Measurements from ENCODE around the gene EPB41. TPM values are rescaled to one million over a fixed set of nuclear protein-coding genes. Genes with fewer than 3 reads are reported as not detected.

EPB41 gene
- total and polyA plus RNA-seq, 2 experiments from 2014 or later, result 26.8 to 112 TPM

- no peaks in the 10 kb centered on the region for H3F3A ChIP-seq (replicated peaks; ENCODE audit: low read depth)
- TF ChIP-seq ETS1 (IDR thresholded peaks at IDR 0.05) (no peak), ZNF114 (CRISPR knock-in tag; IDR thresholded peaks at IDR 0.05) (no peak), EZH2phosphoT487 (IDR thresholded peaks at IDR 0.05; ENCODE audit: unreplicated experiment) (no peak), REST (IDR thresholded peaks at IDR 0.05; ENCODE audit: unreplicated experiment) (no peak)
- no peaks in the 10 kb centered on the region for H3K9me2 ChIP-seq (ENCODE audit: insufficient read depth)
- DNase-seq (ENCODE audit: low spot score) (no peak), ATAC-seq (no peak)
- H2AFZ ChIP-seq, result no peak overlapping the region
- no peak overlapping the region for H3K27ac ChIP-seq (ENCODE audit: low read depth)
- no peak overlapping the region for H3K4me2 ChIP-seq
- H3K36me3 ChIP-seq (ENCODE audit: insufficient read depth), result no peaks in the 10 kb centered on the region
- Mint-ChIP-seq H3K9me3 (no peaks in the 10 kb centered on the region), H3K27me3 (ENCODE audit: insufficient read depth, low read depth, poor library complexity) (no peaks in the 10 kb centered on the region), H3K4me3 (no peak overlapping the region), H3K36me3 (ENCODE audit: low read depth) (no peaks in the 10 kb centered on the region), H3K27ac (no peak overlapping the region), H3K4me1 (peaks cover 10% of the 10 kb centered on the region; the same call in 1 of the 3 replicates)
- no peaks in the 10 kb centered on the region for H3K27me3 ChIP-seq (ENCODE audit: insufficient read depth)
- H3K4me3 ChIP-seq, result no peak overlapping the region
- H4K20me1 ChIP-seq (replicated peaks; ENCODE audit: insufficient read depth), result no peaks in the 10 kb centered on the region
- no peaks in the 10 kb centered on the region for H3K79me2 ChIP-seq (replicated peaks; ENCODE audit: insufficient read depth)
- H3K4me1 ChIP-seq (ENCODE audit: insufficient read depth), result no peaks in the 10 kb centered on the region
These were observed 15.9 kb upstream of the EPB41 start for GRCh38 chr1:28898405-28898881.

DNA sequence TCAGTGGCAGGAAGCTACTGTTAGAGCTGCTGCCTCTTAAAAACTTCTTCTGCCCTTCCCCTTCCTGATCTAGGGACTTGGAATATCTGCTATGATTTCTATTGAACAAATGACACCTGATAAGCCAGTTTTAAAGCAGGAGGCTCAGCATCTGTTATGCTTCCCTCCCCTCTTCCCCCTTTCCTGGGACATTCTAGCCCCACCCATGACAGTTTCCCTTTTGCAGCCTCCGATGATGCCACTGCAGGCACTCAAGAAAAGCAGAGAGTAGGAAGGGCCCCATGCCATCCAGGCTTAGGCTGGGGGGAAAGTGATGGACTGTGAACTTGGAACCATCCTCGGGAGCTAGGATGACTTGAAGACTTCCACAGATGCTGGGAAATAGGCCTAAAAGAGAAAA, 15.1 kb upstream of the EPB41 start:
- Mint-ChIP-seq H3K27ac (no peak overlapping the region), H3K9me3 (0 out of 3 replicates have a peak, but pooled peaks cover under 1% of the 10 kb centered on the region), H3K4me1 (peaks cover 7% of the 10 kb centered on the region; the same call in 1 of the 3 replicates), H3K36me3 (ENCODE audit: low read depth) (no peaks in the 10 kb centered on the region), H3K4me3 (no peak overlapping the region), H3K27me3 (ENCODE audit: insufficient read depth, low read depth, poor library complexity) (no peaks in the 10 kb centered on the region)
- no peak overlapping the region for H2AFZ ChIP-seq
- H3K27ac ChIP-seq (ENCODE audit: low read depth), result no peak overlapping the region
- H3K79me2 ChIP-seq (replicated peaks; ENCODE audit: insufficient read depth), result no peaks in the 10 kb centered on the region
- no peaks in the 10 kb centered on the region for H3K27me3 ChIP-seq (ENCODE audit: insufficient read depth)
- no peaks in the 10 kb centered on the region for H3K36me3 ChIP-seq (ENCODE audit: insufficient read depth)
- H3K4me2 ChIP-seq, result no peak overlapping the region
- H3K4me3 ChIP-seq, result no peak overlapping the region
- DNase-seq (ENCODE audit: low spot score), result no peak
- no peaks in the 10 kb centered on the region for H3F3A ChIP-seq (replicated peaks; ENCODE audit: low read depth)
- no peaks in the 10 kb centered on the region for H3K4me1 ChIP-seq (ENCODE audit: insufficient read depth)
- H3K9me2 ChIP-seq (ENCODE audit: insufficient read depth), result no peaks in the 10 kb centered on the region
- ATAC-seq, result no peak
- H4K20me1 ChIP-seq (replicated peaks; ENCODE audit: insufficient read depth), result no peaks in the 10 kb centered on the region
- TF ChIP-seq ETS1 (IDR thresholded peaks at IDR 0.05) (no peak), CTCF (conservative IDR thresholded peaks at IDR 0.05; ENCODE audit: low read depth in 2 of 2) (no peak), JUNB (IDR thresholded peaks at IDR 0.05; ENCODE audit: unreplicated experiment) (no peak), POLR2AphosphoS5 (IDR thresholded peaks at IDR 0.05; ENCODE audit: low read depth) (no peak), ZNF331 (CRISPR knock-in tag; IDR thresholded peaks at IDR 0.05; ENCODE audit: low read depth) (no peak), ZNF114 (CRISPR knock-in tag; IDR thresholded peaks at IDR 0.05) (no peak)
